D341Med (cell line): ENCODE data around the gene CBLN1.

Experiments
- DNase-seq: peaks from one replicate; pipeline ENCODE4 v3.0.0; 2012; ENCODE audit warnings: low spot score

CBLN1 gene

DNA sequence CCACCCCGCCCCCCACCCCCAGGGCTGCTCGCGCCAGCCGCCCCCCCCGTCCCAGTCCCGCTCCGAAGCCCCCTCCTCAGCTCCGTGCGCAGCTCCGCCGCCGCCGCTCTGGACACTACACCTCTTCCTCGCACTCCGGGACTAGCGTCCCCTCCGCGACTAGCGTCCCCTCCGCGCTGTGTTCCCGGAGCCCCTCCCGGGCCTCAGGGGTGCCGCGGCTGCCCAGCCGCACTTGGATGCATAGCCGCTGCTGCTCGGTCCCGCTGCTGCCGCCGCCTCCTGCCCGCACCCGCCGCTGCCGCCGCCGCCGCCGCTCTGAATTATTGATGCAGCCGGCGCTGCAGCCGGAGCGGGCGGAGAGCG, at the start of gene CBLN1:
TSS of gene CBLN1 (minus strand) at position 359 of the 363 bp plus-strand sequence. CDS start 373 bp downstream, outside the sequence.
- no peak for DNase-seq

DNA sequence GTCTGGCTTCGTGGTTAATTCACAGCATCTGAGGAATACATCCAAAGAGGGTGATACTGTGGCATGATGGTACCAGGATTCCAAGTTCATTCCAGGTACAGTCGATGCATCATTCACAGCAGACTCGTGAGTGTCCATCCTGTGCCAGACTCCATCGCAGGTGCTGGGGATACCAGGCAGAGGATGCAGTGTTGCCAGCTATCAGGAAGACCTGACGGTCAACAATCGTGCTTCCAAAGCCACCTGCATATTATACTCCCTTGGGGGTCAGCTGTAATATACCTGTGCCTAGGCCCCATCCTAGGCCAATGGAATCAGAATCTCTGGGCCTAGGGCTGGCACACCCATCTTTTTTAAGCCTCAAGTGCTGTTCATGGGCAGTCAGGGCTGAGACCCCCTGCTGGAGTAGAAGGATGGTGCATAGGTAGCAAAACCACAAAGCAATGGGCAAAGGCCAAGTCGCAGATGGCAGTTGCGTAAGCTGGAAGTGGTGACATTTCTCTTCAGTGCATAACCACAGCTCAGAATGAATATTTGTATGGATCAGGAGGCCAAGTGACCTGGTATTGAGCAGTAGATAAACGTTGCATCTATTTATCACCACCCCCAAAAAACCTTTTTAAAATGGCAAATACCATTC, 49.0 kb upstream of the CBLN1 start:
- no peak for DNase-seq

GRCh38 chr16:49328325-49328724, 46.7 kb upstream of the CBLN1 start:
- DNase-seq: no peak

DNA sequence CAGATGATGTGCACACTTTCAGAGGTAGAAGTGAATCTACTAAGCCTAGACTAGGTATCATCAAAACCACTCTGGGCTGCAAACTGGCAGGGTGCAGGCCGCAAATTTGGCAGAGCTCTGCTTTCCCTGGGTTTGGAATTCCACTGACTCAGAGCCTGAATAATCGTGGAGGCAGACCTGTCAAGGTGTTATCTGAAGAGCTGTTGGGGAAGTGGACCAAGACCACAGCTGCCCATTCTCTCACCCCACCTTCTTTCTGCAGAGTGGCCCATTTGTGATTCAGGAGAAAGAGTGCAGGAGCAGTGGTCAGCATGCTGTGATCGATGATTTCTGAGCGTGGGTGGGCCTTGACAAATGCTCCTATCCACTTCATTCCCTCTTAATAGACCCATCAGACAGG, 45.8 kb upstream of the CBLN1 start:
- DNase-seq: no peak

DNA sequence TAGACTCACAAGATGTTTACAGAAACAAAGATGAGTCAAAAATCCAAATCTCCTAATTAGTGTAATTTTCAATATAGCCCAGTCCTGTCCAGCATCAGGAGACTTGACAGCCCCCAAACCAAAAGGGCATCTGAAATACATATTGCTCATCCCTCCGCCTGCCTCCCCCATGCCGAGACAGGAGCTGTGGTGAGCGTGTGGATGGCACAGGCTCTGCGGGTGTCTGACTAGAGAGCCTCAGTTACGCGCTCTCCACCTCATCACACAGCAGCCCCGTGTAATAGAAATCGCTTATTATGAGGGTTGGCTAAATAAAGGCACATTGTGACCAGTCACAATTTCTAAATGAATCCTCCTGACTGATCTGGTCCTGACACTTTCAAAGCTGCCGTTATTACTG, 43.1 kb upstream of the CBLN1 start:
- DNase-seq: no peak

- DNase-seq: no peak
Measured at GRCh38 chr16:49315602-49316001, 34.0 kb upstream of the CBLN1 start.

DNA sequence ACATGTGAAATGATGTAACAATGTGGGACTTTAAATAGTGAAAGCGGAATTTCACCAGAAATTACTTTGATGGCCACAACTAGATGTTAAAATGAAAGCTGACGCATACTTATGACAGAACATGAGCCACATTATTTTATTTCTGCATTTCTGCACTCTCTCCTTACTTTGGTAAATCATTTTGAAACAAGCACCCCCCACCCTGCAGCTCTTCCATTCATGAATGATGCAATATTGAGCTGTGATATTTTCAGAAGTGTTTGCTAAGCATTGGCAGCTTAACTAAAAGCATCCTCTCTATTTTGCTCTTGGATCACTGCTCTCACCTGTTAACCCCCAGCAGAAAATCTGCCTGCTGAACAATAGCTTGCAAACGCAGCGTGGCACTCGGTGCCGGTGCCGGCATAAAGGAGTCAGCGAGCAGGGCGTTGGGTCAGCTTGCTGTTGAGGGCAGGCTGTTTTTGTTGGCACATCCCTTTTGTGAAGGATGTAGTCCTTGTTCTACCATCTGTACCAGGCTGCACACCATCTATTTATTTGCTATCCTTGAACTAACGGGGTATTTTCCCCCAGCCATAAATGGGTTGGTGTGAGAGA, 30.8 kb upstream of the CBLN1 start:
- no peak for DNase-seq

DNA sequence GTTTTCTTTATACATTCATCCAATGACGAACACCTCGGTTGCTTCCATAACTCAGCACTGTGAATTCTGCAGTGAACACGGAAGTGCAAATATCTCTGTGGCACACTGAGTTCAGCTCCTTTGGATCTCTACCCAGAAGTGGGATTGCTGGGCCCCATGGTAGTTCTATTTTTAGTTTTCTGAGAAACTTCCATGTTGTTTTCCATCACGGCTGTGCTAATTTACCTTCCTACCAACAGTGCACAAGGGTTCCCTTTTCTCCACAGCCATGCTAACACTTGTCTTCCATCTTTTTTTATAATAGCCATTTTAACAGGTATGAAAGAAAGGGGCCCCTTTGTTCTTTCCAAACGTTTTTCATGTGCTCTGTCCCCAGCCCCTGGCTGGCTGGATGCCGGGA, 30.2 kb upstream of the CBLN1 start:
- DNase-seq: no peak

DNA sequence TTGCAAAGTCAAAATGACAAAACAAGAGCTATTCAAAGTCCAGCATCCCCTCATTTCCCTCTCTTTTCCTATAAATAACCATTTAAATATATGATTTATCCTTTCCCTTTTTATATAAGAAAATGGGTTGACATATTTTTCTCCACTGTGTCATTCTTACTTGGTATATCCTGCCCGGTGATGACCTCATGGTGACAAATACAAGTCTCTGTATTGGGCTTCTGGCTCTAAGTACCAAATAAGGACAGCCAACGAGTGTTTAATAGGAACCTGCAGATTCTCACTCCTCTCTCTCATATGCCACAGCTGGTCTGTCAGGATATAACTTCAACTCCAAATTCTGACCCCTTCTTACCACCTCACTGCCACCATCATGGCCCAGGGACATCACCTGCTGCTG, 25.5 kb upstream of the CBLN1 start:
- no peak for DNase-seq

DNA sequence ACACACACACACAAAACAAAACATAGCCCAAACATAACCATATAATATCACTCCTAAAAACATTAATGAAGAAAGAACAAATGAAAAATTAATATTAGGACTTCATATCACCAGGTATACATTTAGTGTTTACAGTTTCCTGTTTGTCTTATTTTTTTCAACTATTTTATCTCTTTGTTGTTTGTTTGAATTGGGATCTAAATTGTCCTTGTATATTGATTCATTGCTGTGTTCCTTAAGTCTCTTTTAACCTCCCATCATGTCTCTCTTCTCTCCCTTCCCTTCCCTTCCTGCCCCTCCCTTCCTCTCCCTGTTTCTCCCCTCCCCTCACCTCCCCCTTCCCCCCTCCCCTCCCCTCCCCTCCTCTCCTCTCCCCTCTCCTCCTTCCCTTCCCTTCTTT, 23.8 kb upstream of the CBLN1 start:
- no peak for DNase-seq

DNA sequence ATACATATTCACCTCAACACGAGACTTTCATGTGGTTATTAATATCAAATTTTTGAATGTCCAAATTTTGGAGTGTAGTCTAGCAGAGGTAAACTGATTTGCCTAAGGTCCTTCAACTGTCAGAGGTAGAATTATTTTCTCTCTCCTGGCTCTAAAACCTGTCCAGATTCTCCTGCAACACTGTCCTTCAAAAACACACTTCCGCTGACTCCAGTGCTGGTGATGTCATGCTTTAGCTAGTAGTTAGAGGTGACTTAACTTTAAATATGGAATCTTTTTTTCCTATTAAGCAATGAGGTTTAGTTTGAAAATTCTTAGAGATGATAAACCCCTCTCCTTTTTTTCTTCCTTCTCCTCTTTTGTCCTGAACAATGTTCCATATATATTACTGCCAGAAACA, 10.8 kb upstream of the CBLN1 start:
- no peak for DNase-seq

DNA sequence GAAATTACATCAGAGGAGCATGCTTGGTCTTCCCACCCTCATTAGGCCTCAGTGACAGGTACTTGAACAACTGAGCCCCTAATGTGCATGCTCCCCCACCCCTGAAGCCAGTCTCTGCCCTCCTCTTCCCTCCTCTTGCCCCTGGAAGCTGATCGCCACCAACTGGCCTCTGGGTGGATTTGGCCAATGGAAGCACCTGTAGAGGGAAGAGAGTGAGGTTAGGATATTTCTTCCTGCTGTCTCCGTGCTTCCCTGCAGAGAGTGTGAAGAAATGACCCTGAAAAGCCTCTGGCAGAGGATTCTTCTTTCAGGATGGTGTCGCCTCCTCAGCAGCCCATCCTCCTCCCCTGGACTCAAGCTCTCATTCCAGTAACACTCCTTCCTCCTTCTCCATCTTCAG, 5.9 kb upstream of the CBLN1 start:
- no peak for DNase-seq

DNA sequence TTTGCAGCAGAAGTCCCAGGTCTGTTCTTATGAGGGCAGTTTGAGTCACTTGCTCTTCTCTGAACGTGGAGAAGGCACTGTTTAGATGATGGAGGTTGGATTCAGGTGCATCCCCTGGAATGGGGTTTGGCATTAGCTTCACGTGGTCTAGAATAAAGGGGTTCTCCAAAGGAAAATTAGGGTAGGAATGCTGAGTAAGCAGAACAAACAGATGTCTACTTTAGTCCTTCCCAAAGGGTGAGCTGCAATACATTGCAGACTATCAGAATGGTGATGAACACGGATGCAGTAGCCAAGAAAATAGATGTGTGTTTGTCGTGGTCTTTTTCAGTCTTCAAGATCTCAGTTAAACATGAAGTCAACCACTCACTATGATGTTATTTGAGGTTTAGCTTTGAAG, 3.3 kb upstream of the CBLN1 start:
- no peak for DNase-seq

GRCh38 chr16:49283376-49284049, 1.9 kb upstream of the CBLN1 start:
- DNase-seq: no peak

DNA sequence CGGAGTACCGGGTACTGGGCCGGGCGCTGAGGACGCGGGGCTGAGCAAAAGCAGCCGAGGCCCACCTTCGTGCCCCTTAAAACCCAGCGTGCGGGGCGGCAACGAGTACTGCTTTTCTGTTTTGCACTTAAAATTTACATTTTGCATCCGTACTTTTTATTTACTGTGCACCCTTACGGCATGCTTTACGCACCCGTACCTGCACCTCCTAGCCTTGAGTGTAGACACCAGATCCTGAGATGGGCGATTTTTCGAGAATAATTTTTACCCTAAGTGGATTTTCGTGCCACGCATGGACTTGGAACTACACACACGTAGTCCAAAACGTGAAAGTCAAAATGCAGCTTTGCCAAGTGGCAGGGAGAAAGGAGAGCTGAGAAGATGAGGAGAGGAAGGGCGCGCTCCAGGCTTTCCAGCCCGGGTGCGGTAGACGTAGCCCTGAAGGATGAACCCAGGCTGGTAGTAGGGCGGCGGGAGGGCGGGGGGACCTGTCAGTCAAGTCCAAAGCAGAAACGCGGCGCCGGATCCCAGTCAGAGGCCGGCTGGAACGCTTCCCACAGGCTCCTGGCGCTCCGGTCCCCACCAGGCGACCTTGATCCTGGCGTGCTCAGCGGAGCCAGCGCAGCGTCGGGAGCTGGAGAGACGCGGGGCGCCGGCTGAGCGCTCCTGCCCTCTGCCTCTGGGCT, 1.2 kb upstream of the CBLN1 start:
- DNase-seq: peak; percentile 78

- DNase-seq: peak; percentile 99
Measured at GRCh38 chr16:49281843-49282642, 405 bp upstream of the CBLN1 start.

- DNase-seq: no peak
Measured at GRCh38 chr16:49280841-49281371, 732 bp downstream of the CBLN1 start.

- peak; percentile 48 for DNase-seq
Measured at GRCh38 chr16:49280105-49280741, 1.4 kb downstream of the CBLN1 start.

- no peak for DNase-seq
Measured at GRCh38 chr16:49278944-49279725, 2.5 kb downstream of the CBLN1 start.

DNA sequence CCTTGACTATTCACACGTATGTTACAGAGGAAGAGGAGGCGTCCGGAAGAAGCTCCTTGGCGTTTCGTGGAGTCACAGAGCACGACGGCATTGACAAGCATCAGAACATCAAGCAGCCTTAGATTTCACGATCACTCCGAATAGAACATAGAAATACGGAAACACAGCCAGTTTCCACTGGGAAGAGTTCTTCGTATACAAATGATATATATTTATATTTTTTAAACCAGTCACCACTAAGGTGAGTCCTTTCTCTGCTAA, 3.1 kb downstream of the CBLN1 start:
- no peak for DNase-seq
